ENCODE data around the gene S100A11.

S100A11 gene

GRCh38 chr1:152022474-152022873 lies 14.3 kb downstream of the S100A11 start:
- CTCF ChIA-PET = no interaction called here
- no peak for DNase-seq (ENCODE audit: low spot score)
- POLR2A ChIA-PET (ENCODE audit: low non-redundant PET) = no interaction called here
- no peak overlapping the region for H3K27ac ChIP-seq
- no peak for TF ChIP-seq CTCF (conservative IDR thresholded peaks at IDR 0.05; ENCODE audit: low read depth)

- ChIA-PET CTCF (interaction anchor here (0.5 kb wide), 1 partner anchor 788 kb away, joined by 3 read pairs; no protein-coding TSS in a partner anchor), POLR2A (ENCODE audit: low non-redundant PET) (no interaction called here)
- DNase-seq (ENCODE audit: low spot score) = no peak
- no peak for TF ChIP-seq CTCF (conservative IDR thresholded peaks at IDR 0.05; ENCODE audit: low read depth)
- H3K27ac ChIP-seq = no peak overlapping the region
These were observed 15.2 kb downstream of the S100A11 start for GRCh38 chr1:152021569-152021968.

- TF ChIP-seq CTCF (conservative IDR thresholded peaks at IDR 0.05; ENCODE audit: low read depth) = no peak
- CTCF ChIA-PET = no interaction called here
- no peak for DNase-seq (ENCODE audit: low spot score)
- POLR2A ChIA-PET (ENCODE audit: low non-redundant PET) = no interaction called here
- no peak overlapping the region for H3K27ac ChIP-seq
These were observed 16.0 kb downstream of the S100A11 start for GRCh38 chr1:152020849-152021248.

- ChIA-PET POLR2A (ENCODE audit: low non-redundant PET) (no interaction called here), CTCF (no interaction called here)
- no peak for DNase-seq (ENCODE audit: low spot score)
- H3K27ac ChIP-seq = no peak overlapping the region
- no peak for TF ChIP-seq CTCF (conservative IDR thresholded peaks at IDR 0.05; ENCODE audit: low read depth)
These were observed 18.3 kb downstream of the S100A11 start for GRCh38 chr1:152018537-152018936.

GRCh38 chr1:152015766-152016165 lies 21.0 kb downstream of the S100A11 start:
- no peak for DNase-seq (ENCODE audit: low spot score)
- no peak overlapping the region for H3K27ac ChIP-seq
- ChIA-PET CTCF (no interaction called here), POLR2A (ENCODE audit: low non-redundant PET) (no interaction called here)
- no peak for TF ChIP-seq CTCF (conservative IDR thresholded peaks at IDR 0.05; ENCODE audit: low read depth)

GRCh38 chr1:152014943-152015342 lies 21.9 kb downstream of the S100A11 start:
- CTCF ChIA-PET = interaction anchor here (1.0 kb wide), 1 partner anchor 13 kb away, joined by 4 read pairs; no protein-coding TSS in a partner anchor
- POLR2A ChIA-PET (ENCODE audit: low non-redundant PET) = no interaction called here
- no peak for TF ChIP-seq CTCF (conservative IDR thresholded peaks at IDR 0.05; ENCODE audit: low read depth)
- DNase-seq (ENCODE audit: low spot score) = no peak
- no peak overlapping the region for H3K27ac ChIP-seq

Data from RWPE1 (cell line).